Caco-2 (cell line): ENCODE results near the gene ABTB1. TPM values are rescaled to one million over a fixed set of nuclear protein-coding genes. Genes with fewer than 3 reads are reported as not detected.

Experiments used
- BruUV-seq: library from RNA; stranded (reverse); fragments of 400-500 nt; replicated peaks from 2 replicates; lab custom pipeline; 2021; lab: Mats Ljungman, UMichigan
- CTCF ChIA-PET: fragments of 300-600 bp; sonication (Branson Sonifier 250); formaldehyde crosslinking; loops from one replicate; lab custom pipeline; 2022; ENCODE audit warnings: antibody characterized with exemption; lab: Charles Lee
- POLR2A ChIA-PET: fragments of 300-600 bp; sonication (Branson Sonifier 250); formaldehyde crosslinking; loops from one replicate; lab custom pipeline; 2022; ENCODE audit warnings: antibody characterized with exemption; lab: Charles Lee
- DNase-seq, 2 experiments: peaks; one replicate each; pipeline versions ENCODE4 v3.0.0 to v3.0.0-alpha.2; 2020 to 2022
- H3K27me3 ChIP-seq: replicated peaks from 2 replicates; pipeline ENCODE4 v1.6.0; 2011; ENCODE audit warnings: low read length; ENCODE audit not compliant: control insufficient read depth, insufficient read depth
- H3K36me3 ChIP-seq: 2 replicates; pipeline ENCODE4 v1.5.1; 2011; ENCODE audit warnings: low read length; ENCODE audit not compliant: control insufficient read depth, insufficient read depth
- H3K4me1 ChIP-seq: fragments of 250-450 bp; sonication (Bioruptor Pico); 2 replicates; pipeline ENCODE4 v1.5.1; 2020; ENCODE audit warnings: mild to moderate bottlenecking
- H3K4me3 ChIP-seq: 2 replicates; pipeline ENCODE4 v1.5.1; 2011; ENCODE audit warnings: low read depth, mild to moderate bottlenecking, control low read depth, low read length
- H3K9me3 ChIP-seq: fragments of 250-450 bp; sonication (Bioruptor Pico); 2 replicates; pipeline ENCODE4 v1.5.1; 2020; ENCODE audit warnings: mild to moderate bottlenecking, moderate library complexity
- H3K27ac Mint-ChIP-seq: one replicate; pipeline ENCODE4 v1.8.0; 2022; ENCODE audit warnings: mixed read lengths; ENCODE audit not compliant: unreplicated experiment
- H3K27me3 Mint-ChIP-seq: one replicate; pipeline ENCODE4 v1.8.0; 2022; ENCODE audit warnings: mixed read lengths; ENCODE audit not compliant: insufficient read depth, unreplicated experiment
- H3K36me3 Mint-ChIP-seq: one replicate; pipeline ENCODE4 v1.8.0; 2022; ENCODE audit warnings: mild to moderate bottlenecking, mixed read lengths; ENCODE audit not compliant: insufficient read depth, unreplicated experiment
- H3K4me1 Mint-ChIP-seq: one replicate; pipeline ENCODE4 v1.8.0; 2022; ENCODE audit warnings: low read depth, mixed read lengths; ENCODE audit not compliant: unreplicated experiment
- H3K4me3 Mint-ChIP-seq: one replicate; pipeline ENCODE4 v1.8.0; 2022; ENCODE audit warnings: mild to moderate bottlenecking, moderate library complexity, mixed read lengths; ENCODE audit not compliant: unreplicated experiment
- H3K9me3 Mint-ChIP-seq: one replicate; pipeline ENCODE4 v1.8.0; 2022; ENCODE audit warnings: mixed read lengths; ENCODE audit not compliant: unreplicated experiment
- CTCF ChIP-seq, 2 experiments: fragments of 200-600 bp in 1 of 2; IDR thresholded peaks; 1 replicate in 1 of 2; 2 replicates in 1 of 2; pipeline versions ENCODE4 v1.5.1 to v1.8.0; 2011 to 2022; ENCODE audit warnings: antibody characterized with exemption in 1 of 2, control low read depth in 1 of 2, inconsistent platforms in 1 of 2, low read depth in 1 of 2, low read length in 1 of 2, mild to moderate bottlenecking in 1 of 2, moderate library complexity in 1 of 2; ENCODE audit not compliant: insufficient read depth in 1 of 2, severe bottlenecking in 1 of 2, unreplicated experiment in 1 of 2
- intact Hi-C: fragments of 100-400 bp; cut with micrococcal nuclease; formaldehyde crosslinking; loops from one replicate; pipeline ENCODE4 v1.10.0; 2022; ENCODE audit not compliant: unreplicated experiment
- total RNA-seq: library from RNA; stranded (reverse); gene quantifications from 2 replicates; pipeline ENCODE4 v1.2.3, GENCODE V29; 2022

Gene ABTB1
- total RNA-seq, 1 experiment from 2014 or later = 6.2 TPM

GRCh38 chr3:127719369-127719768 lies 46.6 kb downstream of the ABTB1 start:
- ChIA-PET POLR2A (no interaction called here), CTCF (no interaction called here)
- H3K4me3 ChIP-seq = no peak overlapping the region
- no peaks in the 10 kb centered on the region for H3K36me3 ChIP-seq
- H3K36me3 Mint-ChIP-seq = no peaks in the 10 kb centered on the region
- H3K4me1 ChIP-seq = no peaks in the 10 kb centered on the region
- no TSS peak for BruUV-seq
- H3K4me3 Mint-ChIP-seq = no peak overlapping the region
- H3K9me3 ChIP-seq = no peaks in the 10 kb centered on the region
- no peak for DNase-seq
- H3K27me3 Mint-ChIP-seq = no peaks in the 10 kb centered on the region
- H3K27ac Mint-ChIP-seq = no peak overlapping the region
- H3K9me3 Mint-ChIP-seq = no peaks in the 10 kb centered on the region
- no peak for TF ChIP-seq CTCF (IDR thresholded peaks at IDR 0.05; ENCODE audit: insufficient read depth in 1 of 2, low read depth in 1 of 2, low read length in 1 of 2, severe bottlenecking in 1 of 2, unreplicated experiment in 1 of 2)
- intact Hi-C loops = no loop called here
- no peaks in the 10 kb centered on the region for H3K27me3 ChIP-seq
- no peaks in the 10 kb centered on the region for H3K4me1 Mint-ChIP-seq

- Mint-ChIP-seq H3K27ac (no peak overlapping the region), H3K4me1 (no peaks in the 10 kb centered on the region), H3K9me3 (peaks cover under 1% of the 10 kb centered on the region), H3K27me3 (no peaks in the 10 kb centered on the region), H3K36me3 (no peaks in the 10 kb centered on the region), H3K4me3 (no peak overlapping the region)
- no peaks in the 10 kb centered on the region for H3K27me3 ChIP-seq
- ChIA-PET CTCF (no interaction called here), POLR2A (no interaction called here)
- H3K4me1 ChIP-seq = no peaks in the 10 kb centered on the region
- H3K4me3 ChIP-seq = no peak overlapping the region
- intact Hi-C loops = no loop called here
- no peaks in the 10 kb centered on the region for H3K36me3 ChIP-seq
- no TSS peak for BruUV-seq
- no peaks in the 10 kb centered on the region for H3K9me3 ChIP-seq
- no peak for TF ChIP-seq CTCF (IDR thresholded peaks at IDR 0.05; ENCODE audit: insufficient read depth in 1 of 2, low read depth in 1 of 2, low read length in 1 of 2, severe bottlenecking in 1 of 2, unreplicated experiment in 1 of 2)
- DNase-seq = no peak
These were observed 47.5 kb downstream of the ABTB1 start for GRCh38 chr3:127720161-127720823.

GRCh38 chr3:127720985-127721935 lies 48.5 kb downstream of the ABTB1 start:
- ChIA-PET CTCF (no interaction called here), POLR2A (no interaction called here)
- BruUV-seq = no TSS peak
- Mint-ChIP-seq H3K27me3 (no peaks in the 10 kb centered on the region), H3K27ac (no peak overlapping the region), H3K36me3 (no peaks in the 10 kb centered on the region), H3K4me3 (no peak overlapping the region), H3K9me3 (peaks cover 10% of the 10 kb centered on the region), H3K4me1 (no peaks in the 10 kb centered on the region)
- intact Hi-C loops = no loop called here
- DNase-seq = no peak
- Histone ChIP-seq H3K27me3 (no peaks in the 10 kb centered on the region), H3K4me3 (no peak overlapping the region), H3K9me3 (no peaks in the 10 kb centered on the region), H3K36me3 (no peaks in the 10 kb centered on the region), H3K4me1 (no peaks in the 10 kb centered on the region)
- no peak for TF ChIP-seq CTCF (IDR thresholded peaks at IDR 0.05; ENCODE audit: insufficient read depth in 1 of 2, low read depth in 1 of 2, low read length in 1 of 2, severe bottlenecking in 1 of 2, unreplicated experiment in 1 of 2)
